ENCODE results near the gene PPM1M.

The PPM1M gene

DNA sequence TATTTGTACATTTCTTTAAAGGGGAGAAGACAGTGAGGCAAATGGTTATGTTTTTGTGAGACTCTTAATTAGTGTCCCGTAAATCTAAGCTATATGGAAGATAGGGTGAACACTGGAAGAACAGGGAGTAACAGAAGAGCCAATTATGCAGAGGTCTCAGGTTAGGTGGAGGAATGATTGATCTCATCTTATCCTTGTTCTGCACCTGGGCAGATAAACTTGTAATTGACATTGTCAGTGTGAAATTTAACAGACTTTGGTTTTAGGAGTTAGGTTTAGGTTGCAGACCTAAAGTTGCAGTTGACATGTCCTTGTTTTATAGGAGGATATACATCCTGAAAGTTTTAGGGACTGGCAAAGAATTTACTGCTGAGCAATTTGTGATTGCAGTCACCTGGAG lies 3.5 kb upstream of the PPM1M start:
- H4K20me1 ChIP-seq, result peaks cover 15% of the 10 kb centered on the region
- H3K27me3 ChIP-seq, result no peaks in the 10 kb centered on the region
- H3K4me2 ChIP-seq, result no peak overlapping the region
- H3K27ac ChIP-seq, result 0 out of 2 replicates have a peak overlapping the region, but pooled peaks have one; percentile 20
- no peak overlapping the region for H3K9ac ChIP-seq
- no peak for TF ChIP-seq Cebpa-rat (IDR thresholded peaks at IDR 0.05)
- no peak overlapping the region for H3K4me3 ChIP-seq
- no peaks in the 10 kb centered on the region for H3K36me3 ChIP-seq
- no peaks in the 10 kb centered on the region for H3K9me3 ChIP-seq
- peaks cover 77% of the 10 kb centered on the region for H3K4me1 ChIP-seq

DNA sequence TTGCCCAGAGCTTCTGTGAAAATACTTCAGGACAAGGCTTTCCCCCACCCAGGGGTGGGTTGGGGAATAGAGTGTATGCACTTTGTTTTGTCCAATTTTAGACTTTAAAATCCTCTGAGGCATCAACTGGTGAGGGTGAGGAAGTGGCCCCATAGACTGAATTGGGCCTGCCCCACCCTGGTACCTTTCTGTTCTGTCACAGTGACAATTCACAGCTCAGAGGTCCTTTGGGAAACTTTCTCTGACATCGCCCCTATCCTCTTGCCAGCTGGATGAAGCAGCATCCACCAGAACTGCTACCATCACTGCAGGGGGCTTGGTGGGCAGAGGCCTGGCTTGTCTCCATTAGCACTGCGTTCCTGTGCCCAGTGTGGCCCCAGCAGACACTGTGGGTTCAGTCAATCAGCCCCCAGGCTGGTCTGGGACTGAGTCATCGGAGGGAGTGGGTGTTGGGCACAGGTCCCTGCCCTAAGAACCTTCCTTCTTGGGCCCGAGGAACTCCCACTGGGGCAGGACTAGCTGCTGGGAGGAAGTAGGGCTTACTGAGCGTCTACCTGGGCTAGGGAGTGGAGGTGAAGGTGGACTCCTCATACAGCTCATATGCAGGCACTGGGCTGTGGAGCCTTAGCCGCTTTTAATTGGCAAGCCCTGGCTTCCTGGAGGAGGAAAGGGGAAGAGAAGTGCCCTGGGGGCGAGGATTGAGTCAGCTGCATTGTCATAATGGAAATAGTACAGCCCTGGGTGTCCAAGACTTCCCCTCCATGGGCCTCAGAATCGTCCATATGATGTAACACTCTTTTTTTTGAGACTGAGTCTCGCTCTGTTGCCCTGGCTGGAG lies 1.5 kb upstream of the PPM1M start:
- TF ChIP-seq Cebpa-rat (IDR thresholded peaks at IDR 0.05), result no peak
- H3K4me3 ChIP-seq, result no peak overlapping the region
- H3K4me1 ChIP-seq, result peaks cover 63% of the 10 kb centered on the region
- no peaks in the 10 kb centered on the region for H3K27me3 ChIP-seq
- 0 out of 2 replicates have a peak, but pooled peaks cover 2% of the 10 kb centered on the region for H4K20me1 ChIP-seq
- H3K36me3 ChIP-seq, result peaks cover 13% of the 10 kb centered on the region
- H3K9me3 ChIP-seq, result no peaks in the 10 kb centered on the region
- peak overlapping the region; percentile 88 for H3K27ac ChIP-seq
- H3K4me2 ChIP-seq, result peak overlapping the region; percentile 91
- H3K9ac ChIP-seq, result peak overlapping the region; percentile 43; the same call in 1 of the 2 replicates

DNA sequence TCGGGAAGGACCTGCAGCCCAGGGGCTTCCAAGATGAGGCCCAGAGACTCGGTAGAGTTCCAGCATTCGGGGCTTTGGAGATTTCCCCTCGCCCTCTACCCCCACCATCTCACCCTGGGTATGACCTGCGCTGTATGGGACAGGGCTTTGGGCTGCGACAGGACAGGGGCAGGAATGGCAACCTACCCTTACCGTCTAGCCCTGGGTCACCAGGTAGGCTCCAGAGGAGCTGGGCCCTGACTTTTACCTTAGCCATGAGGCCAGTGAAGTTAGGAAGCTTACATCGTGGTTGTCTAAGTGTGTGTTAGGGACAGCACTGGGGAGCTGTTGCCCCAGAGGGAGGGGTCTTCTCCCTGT lies 683 bp downstream of the PPM1M start:
- H3K9me3 ChIP-seq, result no peaks in the 10 kb centered on the region
- H3K4me2 ChIP-seq, result peak overlapping the region; percentile 91
- peaks cover 54% of the 10 kb centered on the region for H3K4me1 ChIP-seq
- H3K27ac ChIP-seq, result peak overlapping the region; percentile 88
- H4K20me1 ChIP-seq, result peaks cover 16% of the 10 kb centered on the region
- H3K4me3 ChIP-seq, result peak overlapping the region; percentile 67
- H3K36me3 ChIP-seq, result peaks cover 35% of the 10 kb centered on the region
- no peaks in the 10 kb centered on the region for H3K27me3 ChIP-seq
- peak overlapping the region; percentile 81 for H3K9ac ChIP-seq
- TF ChIP-seq Cebpa-rat (IDR thresholded peaks at IDR 0.05), result no peak

DNA sequence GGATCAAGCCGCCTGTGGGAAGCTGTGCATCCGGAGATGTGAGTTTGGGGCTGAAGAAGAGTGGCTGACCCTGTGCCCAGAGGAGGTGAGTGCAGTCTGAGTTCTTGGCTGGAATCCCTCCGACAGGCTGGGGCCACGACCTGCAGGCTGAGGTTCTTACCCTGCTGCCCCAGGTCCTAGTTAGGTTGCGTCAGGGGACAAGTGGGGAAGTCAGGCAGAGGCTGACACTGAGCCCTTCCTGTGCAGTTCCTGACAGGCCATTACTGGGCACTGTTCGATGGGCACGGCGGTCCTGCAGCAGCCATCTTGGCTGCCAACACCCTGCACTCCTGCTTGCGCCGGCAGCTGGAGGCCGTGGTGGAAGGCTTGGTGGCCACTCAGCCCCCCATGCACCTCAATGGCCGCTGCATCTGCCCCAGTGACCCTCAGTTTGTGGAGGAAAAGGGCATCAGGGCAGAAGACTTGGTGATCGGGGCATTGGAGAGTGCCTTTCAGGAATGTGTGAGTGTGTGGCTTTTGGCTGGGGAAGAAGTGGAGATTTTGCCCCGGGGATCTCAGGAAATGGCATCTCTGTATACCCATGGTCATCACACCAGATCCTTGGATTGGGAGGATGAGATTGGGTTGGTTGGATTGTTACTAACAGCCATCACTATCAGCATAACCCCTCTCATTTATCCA lies 1.3 kb downstream of the PPM1M start:
- H3K9me3 ChIP-seq, result no peaks in the 10 kb centered on the region
- H3K27ac ChIP-seq, result peak overlapping the region; percentile 88; the same call in 1 of the 2 replicates
- peak overlapping the region; percentile 91 for H3K4me2 ChIP-seq
- peaks cover 42% of the 10 kb centered on the region for H3K36me3 ChIP-seq
- no peak for TF ChIP-seq Cebpa-rat (IDR thresholded peaks at IDR 0.05)
- peaks cover 16% of the 10 kb centered on the region for H4K20me1 ChIP-seq
- no peak overlapping the region for H3K4me3 ChIP-seq
- H3K9ac ChIP-seq, result no peak overlapping the region
- no peaks in the 10 kb centered on the region for H3K27me3 ChIP-seq
- peaks cover 50% of the 10 kb centered on the region for H3K4me1 ChIP-seq

DNA sequence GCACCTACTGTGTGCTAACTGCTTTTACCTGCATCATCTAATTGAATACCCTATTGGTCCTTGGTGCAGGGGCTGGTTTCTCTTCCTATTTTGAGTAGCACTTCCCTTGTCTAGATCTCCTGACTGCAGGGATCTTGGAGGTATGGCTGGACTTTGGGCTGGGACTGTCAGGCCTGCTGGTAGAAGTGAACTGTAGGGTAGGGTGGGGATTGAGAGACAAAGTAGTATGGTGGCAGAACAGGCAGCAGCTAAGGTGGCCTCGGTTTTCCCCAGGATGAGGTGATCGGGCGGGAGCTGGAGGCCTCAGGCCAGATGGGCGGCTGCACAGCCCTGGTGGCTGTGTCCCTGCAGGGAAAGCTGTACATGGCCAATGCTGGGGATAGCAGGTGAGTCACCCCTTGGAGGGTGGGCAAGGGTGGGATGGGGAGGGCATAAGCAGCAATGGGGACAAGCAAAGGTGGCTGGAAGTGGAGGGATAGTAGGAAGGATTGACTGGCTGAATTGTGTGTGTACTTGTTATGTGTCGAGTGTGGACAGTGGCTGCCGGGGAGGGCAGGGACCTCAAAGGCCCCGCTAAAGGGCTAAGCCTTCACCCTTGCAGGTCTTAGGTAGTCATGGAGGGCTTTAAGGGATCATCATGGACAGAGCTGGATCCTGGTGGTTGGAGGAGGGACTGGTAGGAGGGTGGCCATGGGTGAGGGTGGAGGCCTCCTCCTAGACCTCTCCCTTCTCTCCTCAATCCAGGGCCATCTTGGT lies 2.0 kb downstream of the PPM1M start:
- peaks cover 49% of the 10 kb centered on the region for H3K4me1 ChIP-seq
- H3K4me3 ChIP-seq, result no peak overlapping the region
- H3K36me3 ChIP-seq, result peaks cover 47% of the 10 kb centered on the region
- no peak overlapping the region for H3K4me2 ChIP-seq
- H3K9me3 ChIP-seq, result no peaks in the 10 kb centered on the region
- peaks cover 16% of the 10 kb centered on the region for H4K20me1 ChIP-seq
- H3K27ac ChIP-seq, result peak overlapping the region; percentile 15; the same call in 1 of the 2 replicates
- no peak for TF ChIP-seq Cebpa-rat (IDR thresholded peaks at IDR 0.05)
- H3K9ac ChIP-seq, result no peak overlapping the region
- H3K27me3 ChIP-seq, result no peaks in the 10 kb centered on the region

- Histone ChIP-seq H3K27me3 (no peaks in the 10 kb centered on the region), H4K20me1 (peaks cover 22% of the 10 kb centered on the region), H3K9me3 (no peaks in the 10 kb centered on the region), H3K27ac (peak overlapping the region; percentile 15; the same call in 1 of the 2 replicates), H3K4me2 (no peak overlapping the region), H3K4me3 (no peak overlapping the region), H3K9ac (no peak overlapping the region), H3K4me1 (peaks cover 55% of the 10 kb centered on the region), H3K36me3 (peaks cover 47% of the 10 kb centered on the region)
- no peak for TF ChIP-seq Cebpa-rat (IDR thresholded peaks at IDR 0.05)
These were observed 2.6 kb downstream of the PPM1M start for GRCh38 chr3:52248165-52248541.

GRCh38 chr3:52248816-52249547 lies 3.4 kb downstream of the PPM1M start:
- Histone ChIP-seq H3K36me3 (peaks cover 53% of the 10 kb centered on the region), H3K4me1 (peaks cover 56% of the 10 kb centered on the region), H3K9me3 (no peaks in the 10 kb centered on the region), H3K27me3 (no peaks in the 10 kb centered on the region), H3K4me3 (no peak overlapping the region), H4K20me1 (peaks cover 30% of the 10 kb centered on the region), H3K9ac (no peak overlapping the region), H3K4me2 (no peak overlapping the region), H3K27ac (no peak overlapping the region)
- TF ChIP-seq Cebpa-rat (IDR thresholded peaks at IDR 0.05), result no peak

GRCh38 chr3:52249683-52250082 lies 4.1 kb downstream of the PPM1M start:
- Histone ChIP-seq H3K4me1 (peaks cover 56% of the 10 kb centered on the region), H3K36me3 (peaks cover 60% of the 10 kb centered on the region), H3K9ac (peak overlapping the region; percentile 5; the same call in 1 of the 2 replicates), H3K27me3 (no peaks in the 10 kb centered on the region), H3K4me3 (no peak overlapping the region), H3K4me2 (no peak overlapping the region), H3K27ac (no peak overlapping the region), H4K20me1 (peaks cover 37% of the 10 kb centered on the region), H3K9me3 (no peaks in the 10 kb centered on the region)
- no peak for TF ChIP-seq Cebpa-rat (IDR thresholded peaks at IDR 0.05)

GRCh38 chr3:52250122-52250521 lies 4.6 kb downstream of the PPM1M start:
- Histone ChIP-seq H3K36me3 (peaks cover 64% of the 10 kb centered on the region), H3K27ac (no peak overlapping the region), H3K9me3 (no peaks in the 10 kb centered on the region), H3K4me2 (no peak overlapping the region), H3K4me3 (no peak overlapping the region), H4K20me1 (peaks cover 41% of the 10 kb centered on the region), H3K9ac (peak overlapping the region; percentile 5; the same call in 1 of the 2 replicates), H3K4me1 (peaks cover 56% of the 10 kb centered on the region), H3K27me3 (no peaks in the 10 kb centered on the region)
- no peak for TF ChIP-seq Cebpa-rat (IDR thresholded peaks at IDR 0.05)

Measured in BLaER1 (cell line).